OCI-LY7 (cell line): Measurements from ENCODE around the gene SLC6A16. TPM values are rescaled to one million over a fixed set of nuclear protein-coding genes. Genes with fewer than 3 reads are reported as not detected.
A peak's percentile ranks its signal among the peaks of the same experiment; 100 is the strongest.
"Not testable (repeated sequence)": the region's sequence is repeated elsewhere in the genome, so short reads cannot be mapped to it uniquely, and the experiment has no call there.

ENCODE experiments used
- BruUV-seq: library from RNA; stranded (reverse); fragments of 400-500 nt; replicated peaks from 2 replicates; lab custom pipeline; 2021; lab: Mats Ljungman, UMichigan
- CTCF ChIA-PET: fragments of 300-600 bp; sonication (Branson Sonifier 250); formaldehyde crosslinking; loops from one replicate; lab custom pipeline; 2022; ENCODE audit warnings: antibody characterized with exemption; ENCODE audit not compliant: unreplicated experiment; lab: Charles Lee
- POLR2A ChIA-PET: fragments of 300-600 bp; sonication (Branson Sonifier 250); formaldehyde crosslinking; loops from one replicate; lab custom pipeline; 2022; ENCODE audit warnings: antibody characterized with exemption; lab: Charles Lee
- DNase-seq: peaks from one replicate; pipeline ENCODE4 v3.0.0-alpha.2; 2015; ENCODE audit warnings: low spot score
- H2AFZ ChIP-seq: fragments of 200-600 bp; sonication (generic), shearing (Covaris generic); 2 replicates; pipeline ENCODE4 v1.6.1; 2014; ENCODE audit warnings: mild to moderate bottlenecking, antibody characterized with exemption, low read length, moderate library complexity
- H3K27ac ChIP-seq: fragments of 200-600 bp; sonication (generic); 2 replicates; pipeline ENCODE4 v1.5.1; 2014; ENCODE audit warnings: mixed run types, low read depth, mild to moderate bottlenecking, moderate library complexity, low read length, inconsistent platforms; ENCODE audit not compliant: poor library complexity, severe bottlenecking
- H3K36me3 ChIP-seq: fragments of 200-600 bp; sonication (generic); 2 replicates; pipeline ENCODE4 v1.6.1; 2014; ENCODE audit warnings: mild to moderate bottlenecking, antibody characterized with exemption, low read length, moderate library complexity, mixed read lengths; ENCODE audit not compliant: insufficient read depth
- H3K4me1 ChIP-seq: fragments of 200-600 bp; sonication (generic); 2 replicates; pipeline ENCODE4 v1.5.1; 2014; ENCODE audit warnings: mild to moderate bottlenecking, low read length; ENCODE audit not compliant: insufficient read depth, poor library complexity, severe bottlenecking
- H3K4me2 ChIP-seq: fragments of 200-600 bp; sonication (generic); 2 replicates; pipeline ENCODE4 v1.6.1; 2014; ENCODE audit warnings: mild to moderate bottlenecking, low read length
- H3K4me3 ChIP-seq: fragments of 200-600 bp; sonication (generic); 2 replicates; pipeline ENCODE4 v1.5.1; 2014; ENCODE audit warnings: mild to moderate bottlenecking, low read depth, low read length; ENCODE audit not compliant: poor library complexity, severe bottlenecking
- H3K79me2 ChIP-seq: fragments of 200-600 bp; sonication (generic); 2 replicates; pipeline ENCODE4 v1.6.1; 2016; ENCODE audit warnings: low read depth, mild to moderate bottlenecking, low read length, moderate library complexity, mixed read lengths; ENCODE audit not compliant: insufficient read depth
- H3K9me2 ChIP-seq: fragments of 200-600 bp; sonication (generic); 2 replicates; pipeline ENCODE4 v1.6.1; 2016; ENCODE audit warnings: mild to moderate bottlenecking, low read length, mixed read lengths; ENCODE audit not compliant: insufficient read depth
- H3K9me3 ChIP-seq: fragments of 200-600 bp; sonication (generic); 2 replicates; pipeline ENCODE4 v1.6.1; 2014; ENCODE audit warnings: mild to moderate bottlenecking, mixed run types, low read length, mixed read lengths
- H4K20me1 ChIP-seq: fragments of 200-600 bp; sonication (generic); 2 replicates; pipeline ENCODE4 v1.6.1; 2014; ENCODE audit warnings: mild to moderate bottlenecking, antibody characterized with exemption, low read length, moderate library complexity, mixed read lengths; ENCODE audit not compliant: insufficient read depth
- CTCF ChIP-seq: fragments of 200-600 bp; sonication (generic); conservative IDR thresholded peaks from 2 replicates; pipeline ENCODE4 v1.5.1; 2014; ENCODE audit warnings: mild to moderate bottlenecking, antibody characterized with exemption, low read length, moderate library complexity, mixed read lengths
- EZH2phosphoT487 ChIP-seq: fragments of 200-600 bp; sonication (generic); IDR thresholded peaks from 2 replicates; pipeline ENCODE4 v1.6.1; 2018; ENCODE audit warnings: low read depth, borderline replicate concordance, mild to moderate bottlenecking, mixed run types, antibody characterized with exemption, low read length, moderate library complexity, mixed read lengths
- intact Hi-C: fragments of 100-400 bp; cut with micrococcal nuclease; formaldehyde crosslinking; loops from one replicate; pipeline ENCODE4 v1.10.0; 2022; ENCODE audit not compliant: unreplicated experiment
- total RNA-seq, 2 experiments: library from RNA; depleted of rRNA in 1 of 2; stranded (reverse); fragments of >200 nt in 1 of 2; shearing (Covaris generic) in 1 of 2; gene quantifications; 2 replicates each; pipeline ENCODE4 v1.2.3, GENCODE V29; 2014 to 2022

SLC6A16 gene
- total RNA-seq, 2 experiments from 2014 or later, result 2.8 to 15.8 TPM

GRCh38 chr19:49333811-49334288 is 8.9 kb upstream of the SLC6A16 start:
- DNase-seq, result peak; percentile 98
- ChIA-PET POLR2A (interaction anchor here (0.6 to 1.6 kb wide), 3 partner anchors 8 to 161 kb away, joined by 3 to 8 read pairs (median 4); no protein-coding TSS in a partner anchor), CTCF (no interaction called here)
- Histone ChIP-seq H3K4me2 (peak overlapping the region; percentile 100), H3K79me2 (peaks cover 62% of the 10 kb centered on the region), H2AFZ (no peak overlapping the region), H3K27ac (peak overlapping the region; percentile 98), H3K36me3 (peaks cover 27% of the 10 kb centered on the region), H3K9me3 (no peaks in the 10 kb centered on the region), H3K4me3 (peak overlapping the region; percentile 76), H3K9me2 (no peaks in the 10 kb centered on the region), H3K4me1 (peaks cover 80% of the 10 kb centered on the region), H4K20me1 (no peaks in the 10 kb centered on the region)
- intact Hi-C loops, result loop anchor here (10.0 kb wide), 1 partner anchor 111 kb away; the partner anchor contains the start of gene SLC17A7
- TF ChIP-seq EZH2phosphoT487 (no peak), CTCF (no peak)
- no TSS peak for BruUV-seq

DNA sequence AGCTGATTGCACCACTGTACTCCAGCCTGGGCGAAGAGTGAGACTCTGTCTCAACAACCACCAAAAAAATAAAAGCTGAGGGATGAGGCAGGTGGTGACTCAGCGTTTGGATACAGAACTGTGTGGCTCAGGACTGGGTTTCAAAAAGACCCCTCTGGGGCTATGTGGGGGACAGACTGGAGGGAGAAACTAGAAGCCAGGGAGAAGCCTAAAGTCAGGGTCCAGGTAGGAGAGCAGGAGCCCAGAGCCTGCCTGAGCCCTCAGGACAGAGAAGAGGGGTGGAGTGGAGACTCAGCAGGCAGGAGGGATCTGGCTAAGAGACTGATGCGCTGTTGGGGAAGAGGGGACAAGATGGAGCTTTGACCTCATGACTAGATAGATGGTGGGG is 8.4 kb upstream of the SLC6A16 start:
- Histone ChIP-seq H3K9me3 (no peaks in the 10 kb centered on the region), H3K4me2 (peak overlapping the region; percentile 92), H3K79me2 (peaks cover 62% of the 10 kb centered on the region), H3K36me3 (peaks cover 25% of the 10 kb centered on the region), H3K9me2 (no peaks in the 10 kb centered on the region), H3K27ac (peak overlapping the region; percentile 98), H4K20me1 (no peaks in the 10 kb centered on the region), H3K4me1 (peaks cover 80% of the 10 kb centered on the region), H3K4me3 (peak overlapping the region; percentile 60), H2AFZ (no peak overlapping the region)
- no peak for DNase-seq
- TF ChIP-seq CTCF (no peak), EZH2phosphoT487 (no peak)
- CTCF ChIA-PET, result no interaction called here
- intact Hi-C loops, result loop anchor here (10.0 kb wide), 1 partner anchor 111 kb away; the partner anchor contains the start of gene SLC17A7
- BruUV-seq, result no TSS peak
- POLR2A ChIA-PET, result interaction anchor here (0.6 to 1.2 kb wide), 2 partner anchors 65 to 161 kb away, joined by 3 to 4 read pairs; no protein-coding TSS in a partner anchor

- ChIA-PET CTCF (interaction anchor here (1.1 kb wide), 1 partner anchor 54 kb away, joined by 3 read pairs; no protein-coding TSS in a partner anchor), POLR2A (interaction anchor here (1.2 to 1.3 kb wide), 2 partner anchors 58 to 162 kb away, joined by 3 read pairs; no protein-coding TSS in a partner anchor)
- H4K20me1 ChIP-seq, H3K9me2 ChIP-seq, BruUV-seq, H2AFZ ChIP-seq, H3K9me3 ChIP-seq, DNase-seq: not testable (repeated sequence)
- intact Hi-C loops, result loop anchor here (10.0 kb wide), 1 partner anchor 112 kb away; the partner anchor contains the start of gene SLC17A7
- H3K79me2 ChIP-seq, result peaks cover 59% of the 10 kb centered on the region
- H3K36me3 ChIP-seq, result peaks cover 20% of the 10 kb centered on the region
- peak overlapping the region; percentile 98 for H3K27ac ChIP-seq
- H3K4me3 ChIP-seq, result peak overlapping the region; percentile 60
- H3K4me1 ChIP-seq, result peaks cover 81% of the 10 kb centered on the region
- H3K4me2 ChIP-seq, result peak overlapping the region; percentile 92
Observed at GRCh38 chr19:49332691-49333417, 7.9 kb upstream of the SLC6A16 start.
